ENCODE measurements around the gene PLEKHM3. TPM values are rescaled to one million over a fixed set of nuclear protein-coding genes. Genes with fewer than 3 reads are reported as not detected.

Gene PLEKHM3
- total and polyA plus RNA-seq, 2 experiments from 2014 or later = 3.9 to 8.8 TPM

GRCh38 chr2:207928079-207928478, 97.2 kb downstream of the PLEKHM3 start:
- Mint-ChIP-seq H3K9me3 (no peaks in the 10 kb centered on the region), H3K27ac (no peak overlapping the region), H3K27me3 (ENCODE audit: insufficient read depth, low read depth, poor library complexity) (peaks cover 6% of the 10 kb centered on the region), H3K4me3 (no peak overlapping the region), H3K4me1 (peaks cover 10% of the 10 kb centered on the region), H3K36me3 (ENCODE audit: low read depth) (no peaks in the 10 kb centered on the region)
- Histone ChIP-seq H3K4me3 (no peak overlapping the region), H3K4me2 (no peak overlapping the region), H3K79me2 (replicated peaks; ENCODE audit: insufficient read depth) (no peaks in the 10 kb centered on the region), H2AFZ (no peak overlapping the region), H3F3A (replicated peaks; ENCODE audit: low read depth) (no peaks in the 10 kb centered on the region), H3K27me3 (ENCODE audit: insufficient read depth) (no peaks in the 10 kb centered on the region), H3K4me1 (ENCODE audit: insufficient read depth) (peaks cover 6% of the 10 kb centered on the region), H3K36me3 (ENCODE audit: insufficient read depth) (no peaks in the 10 kb centered on the region; the same call in 1 of the 2 replicates), H3K9me2 (ENCODE audit: insufficient read depth) (no peaks in the 10 kb centered on the region), H4K20me1 (replicated peaks; ENCODE audit: insufficient read depth) (no peaks in the 10 kb centered on the region), H3K27ac (ENCODE audit: low read depth) (no peak overlapping the region)
- TF ChIP-seq REST (IDR thresholded peaks at IDR 0.05; ENCODE audit: unreplicated experiment) (no peak), ZNF114 (CRISPR knock-in tag; IDR thresholded peaks at IDR 0.05) (no peak), STAT1 (IDR thresholded peaks at IDR 0.05; ENCODE audit: unreplicated experiment) (no peak), NANOG (IDR thresholded peaks at IDR 0.05; ENCODE audit: borderline replicate concordance) (no peak), EZH2 (IDR thresholded peaks at IDR 0.05; ENCODE audit: low read depth, unreplicated experiment) (no peak), ZNF331 (CRISPR knock-in tag; IDR thresholded peaks at IDR 0.05; ENCODE audit: low read depth) (no peak), ZNF462 (CRISPR knock-in tag; IDR thresholded peaks at IDR 0.05) (no peak), JUNB (IDR thresholded peaks at IDR 0.05; ENCODE audit: unreplicated experiment) (no peak), POLR2AphosphoS5 (IDR thresholded peaks at IDR 0.05; ENCODE audit: low read depth) (no peak), ETS1 (IDR thresholded peaks at IDR 0.05) (no peak), CREB1 (CRISPR knock-in tag; IDR thresholded peaks at IDR 0.05; ENCODE audit: low read depth) (no peak), EZH2phosphoT487 (IDR thresholded peaks at IDR 0.05; ENCODE audit: unreplicated experiment) (no peak)
- ATAC-seq = no peak
- no peak for DNase-seq (ENCODE audit: low spot score)

Data from GM23338 (cell line).